Measurements from ENCODE around the gene TRIP4. TPM values are rescaled to one million over a fixed set of nuclear protein-coding genes. Genes with fewer than 3 reads are reported as not detected.

Gene TRIP4
- total RNA-seq (2021): 21.7 and 22.9 TPM in 2 replicates
- long read RNA-seq, transcript TRIP4-201 (13 exons, 2,045 nt): major isoform, 125 of 169 reads
- long read RNA-seq, partial matches to known transcripts: 13 of 169 reads
- long read RNA-seq, other reads (novel, unspliced or antisense): 31 of 169 reads

DNA sequence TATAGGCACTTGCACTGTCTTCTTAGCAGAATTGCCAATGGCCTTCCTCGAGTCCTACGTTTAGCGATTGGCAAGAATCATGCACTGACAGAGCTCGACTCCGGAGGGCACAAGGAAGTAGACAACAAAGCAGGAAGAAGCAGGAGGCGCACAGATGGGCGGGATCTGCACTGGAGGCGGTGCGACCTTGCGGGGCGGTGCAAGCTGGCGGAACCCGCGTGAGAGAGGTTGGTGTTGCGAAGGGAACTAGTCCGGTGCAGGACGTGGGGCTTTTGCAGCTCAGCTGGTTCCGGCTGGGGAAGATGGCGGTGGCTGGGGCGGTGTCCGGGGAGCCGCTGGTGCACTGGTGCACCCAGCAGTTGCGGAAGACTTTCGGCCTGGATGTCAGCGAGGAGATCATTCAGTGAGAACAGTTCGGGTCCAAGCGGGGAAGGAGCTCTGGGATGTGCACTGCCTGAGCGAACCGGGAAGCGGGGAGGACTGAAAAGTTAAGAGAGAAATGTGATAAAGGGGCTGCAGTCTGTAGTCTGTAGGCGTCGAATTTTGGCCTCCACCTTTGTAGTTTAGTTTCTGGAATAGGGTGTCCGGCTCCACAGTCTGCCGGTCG lies at the start of gene TRIP4:
Gene TRIP4 (plus strand): TSS at position 275 of the 607 bp plus-strand sequence. CDS start 28 bp downstream, at position 303.
- H3K27me3 Mint-ChIP-seq (ENCODE audit: low read depth): no peaks in the 10 kb centered on the region
- H3K4me2 ChIP-seq (ENCODE audit: insufficient read depth, insufficient read length, low read length): peak within 1 kb of the TSS; percentile 31
- H3K9ac ChIP-seq (ENCODE audit: extremely low read depth, insufficient read length, low read length): peak within 1 kb of the TSS; percentile 69
- H3K14ac ChIP-seq (ENCODE audit: insufficient read depth, low read length): peak within 1 kb of the TSS; percentile 63; the same call in 1 of the 2 replicates
- no peaks in the 10 kb centered on the region for H3K79me2 ChIP-seq (ENCODE audit: insufficient read depth, low read length)
- H3K4ac ChIP-seq (ENCODE audit: low read depth, low read length): no peak within 1 kb of the TSS
- H3K18ac ChIP-seq (ENCODE audit: insufficient read length, low read depth, low read length): peak within 1 kb of the TSS; percentile 20
- no peaks in the 10 kb centered on the region for H3K79me1 ChIP-seq (ENCODE audit: insufficient read depth, low read depth, low read length, poor library complexity, severe bottlenecking)
- peaks cover 4 to 8% of the 10 kb centered on the region in 2 experiments for H3K4me1 Mint-ChIP-seq
- H3K9me3 ChIP-seq (ENCODE audit: control insufficient read depth, low read depth, low read length): no peaks in the 10 kb centered on the region
- no peak within 1 kb of the TSS for H2BK12ac ChIP-seq (ENCODE audit: insufficient read length, low read depth, low read length)
- no peak within 1 kb of the TSS for H3K56ac ChIP-seq (ENCODE audit: insufficient read length, low read depth, low read length)
- peak within 1 kb of the TSS; percentile 93 to 99 for H3K4me3 Mint-ChIP-seq
- H2BK15ac ChIP-seq (ENCODE audit: low read depth, low read length): no peak within 1 kb of the TSS
- H2AFZ ChIP-seq (ENCODE audit: low read length): peak within 1 kb of the TSS; percentile 41
- no peak within 1 kb of the TSS for H4K8ac ChIP-seq (replicated peaks; ENCODE audit: insufficient read length, low read depth, low read length)
- no peak within 1 kb of the TSS for H2BK120ac ChIP-seq (ENCODE audit: low read depth, low read length, poor library complexity, severe bottlenecking)
- H3K4me1 ChIP-seq (ENCODE audit: insufficient read depth, low read length): no peaks in the 10 kb centered on the region
- H2AK5ac ChIP-seq (ENCODE audit: insufficient read length, low read length): no peak within 1 kb of the TSS
- H4K91ac ChIP-seq (ENCODE audit: insufficient read length, low read depth, low read length): no peak within 1 kb of the TSS
- no peak within 1 kb of the TSS for H3T11ph ChIP-seq (ENCODE audit: low read length)
- TF ChIP-seq, protein P1, sequence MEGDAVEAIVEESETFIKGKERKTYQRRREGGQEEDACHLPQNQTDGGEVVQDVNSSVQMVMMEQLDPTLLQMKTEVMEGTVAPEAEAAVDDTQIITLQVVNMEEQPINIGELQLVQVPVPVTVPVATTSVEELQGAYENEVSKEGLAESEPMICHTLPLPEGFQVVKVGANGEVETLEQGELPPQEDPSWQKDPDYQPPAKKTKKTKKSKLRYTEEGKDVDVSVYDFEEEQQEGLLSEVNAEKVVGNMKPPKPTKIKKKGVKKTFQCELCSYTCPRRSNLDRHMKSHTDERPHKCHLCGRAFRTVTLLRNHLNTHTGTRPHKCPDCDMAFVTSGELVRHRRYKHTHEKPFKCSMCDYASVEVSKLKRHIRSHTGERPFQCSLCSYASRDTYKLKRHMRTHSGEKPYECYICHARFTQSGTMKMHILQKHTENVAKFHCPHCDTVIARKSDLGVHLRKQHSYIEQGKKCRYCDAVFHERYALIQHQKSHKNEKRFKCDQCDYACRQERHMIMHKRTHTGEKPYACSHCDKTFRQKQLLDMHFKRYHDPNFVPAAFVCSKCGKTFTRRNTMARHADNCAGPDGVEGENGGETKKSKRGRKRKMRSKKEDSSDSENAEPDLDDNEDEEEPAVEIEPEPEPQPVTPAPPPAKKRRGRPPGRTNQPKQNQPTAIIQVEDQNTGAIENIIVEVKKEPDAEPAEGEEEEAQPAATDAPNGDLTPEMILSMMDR (conservative IDR thresholded peaks at IDR 0.05): no peak
- DNase-seq: peak; percentile 97
- H4K5ac ChIP-seq (ENCODE audit: insufficient read length, low read depth, low read length): no peak within 1 kb of the TSS
- peaks cover 0 to 3% (median 0%) of the 10 kb centered on the region in 3 experiments; a peak in 2 of 7 replicates for H3K36me3 Mint-ChIP-seq (ENCODE audit: insufficient read depth in 1 of 3, low read depth in 3 of 3)
- no peaks in the 10 kb centered on the region for H4K20me1 ChIP-seq (ENCODE audit: control insufficient read depth, insufficient read depth, insufficient read length)
- H2BK5ac ChIP-seq (ENCODE audit: insufficient read length, low read length): no peak within 1 kb of the TSS
- no peaks in the 10 kb centered on the region for H3K23me2 ChIP-seq (ENCODE audit: insufficient read length, low read depth, low read length, poor library complexity, severe bottlenecking)
- H3K27ac Mint-ChIP-seq: peak within 1 kb of the TSS; percentile 60 to 94 (median 93); a peak in 6 of 7 replicates
- no peak within 1 kb of the TSS for H3K23ac ChIP-seq (ENCODE audit: insufficient read length, low read depth, low read length)
- H2BK20ac ChIP-seq (ENCODE audit: low read depth, low read length, poor library complexity, severe bottlenecking): no peak within 1 kb of the TSS
- no peaks in the 10 kb centered on the region for H3K27me3 ChIP-seq (ENCODE audit: insufficient read depth, low read length)
- WGBS (ENCODE audit: extremely low coverage, insufficient read length, low lambda C conversion rate): no CpG with 5 or more reads among the region's 35 CpGs
- no peaks in the 10 kb centered on the region; a peak in 1 of 5 replicates for H3K9me3 Mint-ChIP-seq
- no peak within 1 kb of the TSS for H3K27ac ChIP-seq (ENCODE audit: insufficient read length, low read depth, low read length)
